Glutamatergic neuron (in vitro differentiated cells): ENCODE data around the gene CRTAP. TPM values are rescaled to one million over a fixed set of nuclear protein-coding genes. Genes with fewer than 3 reads are reported as not detected.

Source experiments
- DNase-seq: peaks from one replicate; pipeline ENCODE4 v3.0.0; 2022
- H3K27ac Mint-ChIP-seq: one replicate; pipeline ENCODE4 v1.8.0; 2020; ENCODE audit warnings: mild to moderate bottlenecking, mixed read lengths, inconsistent platforms; ENCODE audit not compliant: unreplicated experiment
- H3K27me3 Mint-ChIP-seq: one replicate; pipeline ENCODE4 v1.8.0; 2020; ENCODE audit warnings: mild to moderate bottlenecking, moderate library complexity, mixed read lengths, inconsistent platforms; ENCODE audit not compliant: unreplicated experiment
- H3K36me3 Mint-ChIP-seq: one replicate; pipeline ENCODE4 v1.8.0; 2020; ENCODE audit warnings: mild to moderate bottlenecking, mixed read lengths, inconsistent platforms; ENCODE audit not compliant: unreplicated experiment
- H3K4me1 Mint-ChIP-seq: one replicate; pipeline ENCODE4 v1.8.0; 2020; ENCODE audit warnings: mild to moderate bottlenecking, low read depth, mixed read lengths, inconsistent platforms; ENCODE audit not compliant: unreplicated experiment
- H3K4me3 Mint-ChIP-seq: one replicate; pipeline ENCODE4 v1.8.0; 2020; ENCODE audit warnings: mild to moderate bottlenecking, mixed read lengths, inconsistent platforms; ENCODE audit not compliant: unreplicated experiment
- H3K9me3 Mint-ChIP-seq: one replicate; pipeline ENCODE4 v1.8.0; 2020; ENCODE audit warnings: mild to moderate bottlenecking, moderate library complexity, mixed read lengths, inconsistent platforms; ENCODE audit not compliant: unreplicated experiment
- CTCF ChIP-seq: fragments of 200-600 bp; sonication (generic); IDR thresholded peaks from one replicate; pipeline ENCODE4 v1.5.0; 2021; ENCODE audit not compliant: partially characterized antibody, unreplicated experiment
- total RNA-seq: library from RNA; stranded (reverse); fragmentation: NEBNext Ultra II Directional; extraction: Animal tissue kit (Norgen Biotek cat#: 25700); gene quantifications from one replicate; pipeline ENCODE4 v1.2.1, GENCODE V29; 2021; ENCODE audit not compliant: unreplicated experiment

Gene CRTAP
- total RNA-seq, 1 donor from 2014 or later = 43.2 TPM

- Mint-ChIP-seq H3K4me3 (no peak overlapping the region), H3K4me1 (no peaks in the 10 kb centered on the region), H3K9me3 (no peaks in the 10 kb centered on the region), H3K27ac (no peak overlapping the region), H3K27me3 (no peaks in the 10 kb centered on the region), H3K36me3 (no peaks in the 10 kb centered on the region)
- no peak for TF ChIP-seq CTCF
- DNase-seq = no peak
Measured at GRCh38 chr3:33165372-33165771, 51.6 kb downstream of the CRTAP start.

GRCh38 chr3:33166095-33166494 lies 52.3 kb downstream of the CRTAP start:
- Mint-ChIP-seq H3K9me3 (no peaks in the 10 kb centered on the region), H3K4me3 (no peak overlapping the region), H3K4me1 (no peaks in the 10 kb centered on the region), H3K36me3 (no peaks in the 10 kb centered on the region), H3K27me3 (no peaks in the 10 kb centered on the region), H3K27ac (no peak overlapping the region)
- TF ChIP-seq CTCF = no peak
- DNase-seq = no peak

DNA sequence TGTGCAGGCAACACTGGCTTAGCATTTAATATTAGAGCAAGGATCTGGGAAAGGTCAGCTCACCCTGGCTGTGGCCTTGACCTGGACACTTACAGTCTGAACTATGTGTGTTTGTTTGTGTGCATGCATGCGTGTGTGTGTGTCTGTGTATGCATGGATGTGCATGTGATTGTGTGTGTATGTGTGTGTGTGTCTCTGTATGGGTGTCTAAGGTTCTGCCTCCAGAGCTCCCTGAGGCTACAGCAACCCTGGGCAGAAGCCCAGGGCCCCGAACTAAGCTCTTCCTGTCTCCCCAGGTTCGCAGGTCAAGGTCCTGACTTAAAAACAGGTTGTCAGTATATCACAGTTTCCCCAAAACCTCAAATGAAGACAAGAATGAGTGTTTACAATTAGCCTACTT lies 53.5 kb downstream of the CRTAP start:
- DNase-seq = no peak
- no peaks in the 10 kb centered on the region for H3K4me1 Mint-ChIP-seq
- no peaks in the 10 kb centered on the region for H3K36me3 Mint-ChIP-seq
- no peaks in the 10 kb centered on the region for H3K9me3 Mint-ChIP-seq
- TF ChIP-seq CTCF = no peak
- no peaks in the 10 kb centered on the region for H3K27me3 Mint-ChIP-seq
- no peak overlapping the region for H3K27ac Mint-ChIP-seq
- H3K4me3 Mint-ChIP-seq = no peak overlapping the region

- no peak overlapping the region for H3K27ac Mint-ChIP-seq
- H3K4me1 Mint-ChIP-seq = no peaks in the 10 kb centered on the region
- no peaks in the 10 kb centered on the region for H3K36me3 Mint-ChIP-seq
- no peak for TF ChIP-seq CTCF
- no peak for DNase-seq
- no peak overlapping the region for H3K4me3 Mint-ChIP-seq
- H3K9me3 Mint-ChIP-seq = no peaks in the 10 kb centered on the region
- H3K27me3 Mint-ChIP-seq = no peaks in the 10 kb centered on the region
Measured at GRCh38 chr3:33167716-33168336, 54.0 kb downstream of the CRTAP start.

DNA sequence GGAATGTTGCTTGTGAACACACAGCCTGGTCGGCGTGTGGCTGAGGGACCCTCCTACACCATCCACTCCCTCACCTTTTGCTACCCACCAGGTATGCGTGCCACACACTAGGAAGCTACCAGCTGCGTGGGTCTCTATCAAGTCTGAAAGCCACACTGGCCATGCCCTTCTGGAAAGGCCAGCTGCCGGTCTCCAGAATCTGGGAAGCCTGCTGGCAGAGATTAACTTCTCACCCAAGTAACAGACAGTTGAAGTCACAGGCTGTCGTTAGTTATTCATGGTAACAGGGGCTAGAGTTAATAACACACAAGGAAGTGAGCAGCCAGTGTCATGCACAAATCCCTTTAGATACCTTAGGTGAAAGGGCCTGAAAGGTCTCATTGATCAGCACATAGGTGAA lies 56.7 kb downstream of the CRTAP start:
- H3K4me1 Mint-ChIP-seq = no peaks in the 10 kb centered on the region
- no peak overlapping the region for H3K4me3 Mint-ChIP-seq
- no peaks in the 10 kb centered on the region for H3K9me3 Mint-ChIP-seq
- H3K27me3 Mint-ChIP-seq = no peaks in the 10 kb centered on the region
- no peaks in the 10 kb centered on the region for H3K36me3 Mint-ChIP-seq
- TF ChIP-seq CTCF = no peak
- no peak overlapping the region for H3K27ac Mint-ChIP-seq
- no peak for DNase-seq
